GF-D8 (cell line): ENCODE data around the gene ARPC5L.
"Not testable (repeated sequence)": the region's sequence is repeated elsewhere in the genome, so short reads cannot be mapped to it uniquely, and the experiment has no call there.

ENCODE experiments used
- DNase-seq: peaks from one replicate; lab custom pipeline; 2025; lab: John Stamatoyannopoulos, UW

Gene ARPC5L

DNA sequence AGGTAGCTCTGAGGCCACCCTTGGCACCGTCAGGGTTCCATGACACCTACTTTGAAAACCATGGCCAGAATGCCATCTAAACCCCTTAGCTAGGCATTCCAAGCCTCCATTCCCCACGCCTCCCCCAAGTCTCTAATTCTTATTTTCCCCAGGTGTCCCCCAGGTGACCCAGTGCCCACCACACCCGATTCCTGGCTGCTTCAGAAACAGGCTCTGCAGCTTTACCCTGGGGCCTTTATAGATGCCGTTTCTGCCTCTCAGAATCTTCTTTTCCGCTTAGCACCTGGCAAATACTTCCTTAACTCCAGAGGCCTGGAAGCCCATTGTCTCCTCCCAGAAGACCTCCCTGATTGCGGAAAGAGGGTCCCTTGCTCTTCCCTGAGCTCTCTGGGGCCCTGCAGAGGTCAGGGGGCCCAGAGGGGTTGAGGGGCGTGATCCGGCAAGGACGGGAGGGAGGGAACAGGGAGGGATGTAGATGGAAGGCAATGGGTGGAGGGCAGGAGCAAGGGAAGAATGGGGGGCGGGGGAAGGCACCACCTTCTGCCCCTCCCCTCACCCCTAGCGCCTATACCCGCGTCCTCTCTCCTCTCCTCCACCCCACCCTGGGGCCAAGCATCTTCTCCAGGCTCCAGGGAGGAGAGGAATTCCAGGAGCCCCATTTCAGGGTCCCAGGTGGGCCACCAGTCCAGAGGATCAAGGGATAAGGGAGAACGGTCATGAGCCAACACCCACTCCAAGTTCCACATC, 20.7 kb upstream of the ARPC5L start:
- DNase-seq = no peak

DNA sequence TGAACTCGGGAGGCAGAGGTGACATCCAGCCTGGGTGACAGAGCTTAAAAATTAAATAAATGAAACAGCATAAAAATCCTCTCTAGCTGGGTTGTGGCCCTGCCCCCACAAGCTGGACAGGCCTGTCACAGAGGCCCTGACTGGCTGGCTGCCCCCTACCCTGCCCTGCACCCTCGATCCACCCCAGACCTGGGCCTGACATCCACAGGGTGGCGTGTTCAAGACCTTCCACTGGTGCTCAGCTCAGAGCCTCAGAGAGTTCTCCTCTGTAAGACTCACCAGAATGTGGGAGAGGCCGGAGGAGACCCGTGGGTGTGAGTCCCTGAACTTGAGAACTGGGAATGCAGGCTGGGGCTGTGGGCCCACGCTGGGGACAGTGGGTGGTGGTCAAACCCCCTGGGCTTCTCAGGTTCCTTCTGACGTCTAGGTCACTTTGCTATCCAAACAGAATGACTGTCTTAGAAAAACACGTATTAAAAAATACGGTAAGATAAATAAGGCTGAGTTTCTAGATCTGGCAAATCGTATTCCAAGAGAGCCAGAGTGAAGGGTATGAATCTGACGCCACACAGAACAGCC, 18.4 kb upstream of the ARPC5L start:
- DNase-seq = no peak

DNA sequence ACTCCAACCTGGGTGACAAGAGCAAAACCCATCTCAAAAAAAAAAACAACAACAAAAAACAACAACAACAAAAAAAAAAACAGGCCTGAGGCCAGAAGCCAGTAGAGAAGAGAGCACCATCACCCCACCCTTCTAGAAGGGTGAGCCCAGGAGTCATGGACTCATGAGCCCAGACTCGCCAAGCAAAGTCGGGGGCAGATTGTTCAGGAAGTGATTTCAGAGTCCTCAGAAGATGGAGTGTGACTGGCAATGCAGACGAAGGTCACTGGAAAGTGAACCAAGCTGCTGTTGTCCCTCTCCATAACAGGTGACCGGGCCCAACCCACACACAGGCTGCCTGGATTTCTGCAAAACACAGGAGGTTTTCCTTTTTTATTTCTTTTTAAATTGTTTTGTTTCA, 17.6 kb upstream of the ARPC5L start:
- no peak for DNase-seq

DNA sequence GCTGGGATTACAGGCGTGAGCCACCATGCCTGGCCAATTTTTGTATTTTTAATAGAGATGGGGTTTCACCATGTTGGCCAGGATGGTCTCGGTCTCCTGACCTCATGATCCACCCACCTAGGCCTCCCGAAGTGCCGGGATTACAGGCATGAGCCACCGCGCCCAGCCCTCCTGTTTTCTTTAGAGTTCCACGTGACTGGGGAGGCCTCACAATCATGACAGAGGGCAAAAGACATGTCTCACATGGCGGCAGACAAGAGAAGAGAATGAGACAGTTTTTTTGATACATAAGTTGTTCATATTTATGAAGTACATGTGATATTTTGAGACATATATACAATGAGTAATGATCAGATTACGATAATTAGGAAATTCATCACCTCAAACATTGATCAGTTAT, 15.5 kb upstream of the ARPC5L start:
- DNase-seq = not testable (repeated sequence)

DNA sequence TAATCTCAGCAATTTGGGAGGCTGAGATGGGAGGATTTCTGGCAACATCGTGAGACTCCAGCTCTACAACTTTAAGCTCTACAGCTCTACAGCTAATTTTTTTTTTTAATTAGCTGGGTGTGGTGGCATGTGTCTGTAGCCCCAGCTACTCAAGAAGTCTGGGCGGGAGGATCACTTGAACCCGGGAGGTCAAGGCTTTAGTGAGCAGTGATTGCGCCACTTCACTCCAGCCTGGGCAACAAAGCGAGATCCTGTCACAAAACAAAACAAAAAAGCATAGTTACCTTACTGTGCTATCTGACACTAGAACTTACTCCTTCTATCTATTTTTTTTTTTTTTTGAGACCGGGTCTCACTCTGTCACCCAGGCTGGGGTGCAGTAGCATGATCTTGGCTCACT, 15.0 kb upstream of the ARPC5L start:
- no peak for DNase-seq

DNA sequence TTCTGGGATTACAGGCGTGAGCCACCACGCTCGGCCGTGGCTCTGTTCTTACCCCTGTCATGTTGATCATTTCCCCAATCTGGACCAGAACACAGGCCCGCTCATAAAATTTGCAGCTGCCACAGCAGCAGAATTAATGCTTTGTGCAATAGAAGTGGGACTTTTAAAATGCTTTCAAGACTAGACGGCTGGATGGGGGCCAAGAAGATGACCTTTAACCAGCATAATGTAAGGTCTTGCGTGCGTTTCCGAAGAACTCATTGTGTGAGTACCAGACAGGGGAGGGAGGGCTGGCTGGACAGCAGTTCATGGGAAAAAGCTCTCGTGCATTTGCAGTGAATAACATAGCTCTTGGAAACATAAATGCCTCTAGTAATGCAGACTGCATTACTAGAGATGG, 12.1 kb upstream of the ARPC5L start:
- DNase-seq = no peak

DNA sequence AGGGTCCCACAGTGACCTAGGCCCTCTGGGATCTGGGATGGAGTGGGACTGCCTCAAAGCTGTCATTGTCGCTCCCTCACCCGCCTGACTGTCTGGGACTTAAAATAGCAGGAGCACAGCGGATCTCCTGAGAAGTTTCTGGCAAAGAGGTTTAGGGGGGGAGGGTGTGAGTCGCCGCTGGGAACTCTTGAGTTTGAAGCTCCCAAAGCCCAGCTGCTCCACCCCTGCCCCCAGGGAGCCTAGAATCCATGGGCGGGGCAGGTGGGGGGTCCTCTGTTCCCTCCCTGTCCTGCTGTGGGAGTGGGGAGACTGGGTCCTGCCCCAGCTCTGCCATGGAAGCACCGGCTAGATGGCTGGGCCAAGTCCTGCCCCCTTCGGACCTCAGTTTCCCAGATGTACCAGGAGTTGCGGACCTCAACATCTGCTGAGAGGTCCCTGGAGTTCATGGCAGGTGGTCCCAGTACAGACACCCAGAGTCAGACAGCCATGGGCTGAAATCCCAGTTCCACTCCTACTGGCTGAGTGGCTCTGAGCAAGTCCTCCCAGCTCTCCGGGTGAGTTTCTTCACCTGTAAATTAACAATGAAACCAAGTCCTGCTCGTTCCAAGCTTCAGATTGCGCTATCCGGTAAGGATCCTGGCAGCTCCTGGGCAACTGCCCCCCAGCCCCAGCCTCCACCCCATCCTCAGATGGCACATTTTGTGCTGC, 9.7 kb upstream of the ARPC5L start:
- DNase-seq = no peak

DNA sequence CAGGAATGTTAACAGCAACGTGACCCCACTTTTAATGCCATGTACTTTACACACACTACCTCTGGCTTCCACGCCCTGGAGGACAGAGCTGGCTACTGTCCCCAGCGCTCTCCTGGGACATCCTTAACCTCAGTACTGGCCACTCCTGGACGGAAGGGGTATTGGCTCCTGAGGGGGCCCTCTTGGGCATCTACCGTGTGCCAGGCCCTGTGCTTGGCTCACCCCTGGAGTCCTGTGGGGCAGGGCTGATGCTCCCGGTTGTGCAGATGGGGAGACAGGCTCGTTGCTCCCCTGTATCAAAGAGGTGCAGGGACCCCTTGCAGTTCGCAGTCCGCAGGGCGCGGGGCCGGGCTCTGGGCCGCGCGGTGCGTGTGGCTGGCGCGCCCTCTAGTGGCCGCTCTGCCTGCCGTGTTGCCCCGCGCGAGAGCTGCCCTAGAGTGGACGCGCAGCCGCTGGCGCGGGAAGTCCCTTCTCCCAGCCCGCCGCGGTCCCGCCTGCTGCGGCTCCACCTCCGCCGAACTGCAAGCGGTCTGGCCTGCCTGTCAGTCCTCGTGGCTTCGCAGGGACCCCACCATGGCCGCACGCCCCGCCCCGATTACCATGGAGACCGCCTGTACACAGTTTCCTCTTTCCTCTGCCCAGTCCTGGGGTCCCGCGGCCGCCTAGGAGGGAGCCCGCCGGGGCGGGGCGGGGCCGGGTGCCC, 8.9 kb upstream of the ARPC5L start, which contains the start of gene WDR38:
Gene WDR38 (plus strand): TSS at position 632 of the 703 bp plus-strand sequence. CDS start 72 bp downstream, outside the sequence.
- peak; percentile 18 for DNase-seq

DNA sequence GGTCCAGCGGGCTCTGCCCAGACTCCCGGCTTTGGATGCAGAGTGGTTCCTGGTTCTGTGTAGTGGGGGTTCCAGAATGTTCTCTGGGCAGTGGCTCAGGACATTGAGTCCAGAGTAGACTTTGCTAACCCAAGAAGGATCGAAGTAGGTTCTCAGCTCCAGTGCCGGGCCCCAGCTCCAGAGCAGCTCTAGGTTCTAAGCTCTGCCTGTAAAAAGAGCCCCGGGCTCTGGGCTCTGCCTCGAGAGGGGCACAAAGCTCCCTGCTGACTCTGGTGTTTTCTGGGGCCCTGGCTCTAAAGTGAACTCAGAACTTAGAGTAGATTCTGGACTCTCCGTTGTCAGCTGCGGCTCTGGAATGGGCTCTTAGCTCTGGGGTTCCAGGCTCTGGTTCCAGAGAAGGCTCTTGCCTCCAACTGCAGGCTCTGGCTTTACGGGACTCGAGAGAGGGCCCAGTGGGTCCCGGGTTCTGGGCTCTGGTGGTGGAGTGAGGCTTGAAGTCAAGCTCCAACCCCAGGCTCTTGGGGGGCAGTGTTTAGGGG, 8.3 kb upstream of the ARPC5L start:
- DNase-seq = no peak

DNA sequence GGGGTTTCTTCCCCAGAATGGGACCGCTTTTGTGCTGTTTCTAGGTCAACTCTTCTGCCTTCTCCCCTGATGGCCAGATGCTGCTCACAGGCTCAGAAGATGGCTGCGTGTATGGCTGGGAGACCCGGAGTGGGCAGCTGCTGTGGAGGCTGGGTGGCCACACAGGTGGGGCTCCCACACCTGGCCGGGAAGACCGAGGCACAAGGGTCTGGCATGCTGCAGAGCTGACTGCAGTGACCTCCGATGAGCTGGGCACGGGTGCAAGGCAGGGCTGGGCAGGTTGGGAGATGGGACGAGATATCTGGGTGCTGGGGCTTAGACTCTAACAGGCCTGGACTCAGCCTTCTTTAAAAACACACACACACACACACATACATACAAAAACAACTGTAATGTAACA, 7.8 kb upstream of the ARPC5L start:
- DNase-seq = no peak

DNA sequence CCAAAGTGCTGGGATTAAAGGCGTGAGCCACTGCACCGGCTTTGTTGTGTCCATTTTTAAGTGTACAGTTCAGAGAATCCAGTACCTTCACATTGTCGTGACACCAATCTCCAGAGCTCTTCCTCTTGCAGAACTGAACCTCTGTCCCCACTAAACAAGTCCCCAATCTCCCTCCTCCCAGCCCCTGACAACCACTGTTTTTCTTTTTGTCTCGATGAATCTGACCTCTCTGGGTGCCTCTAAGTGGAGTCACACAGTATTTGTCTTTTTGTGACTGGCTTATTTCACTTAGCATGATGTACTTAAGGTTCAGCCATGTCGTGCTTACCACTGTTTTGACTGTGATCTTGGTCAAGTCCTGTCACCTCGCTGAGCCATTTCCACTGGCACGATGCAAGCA, 7.1 kb upstream of the ARPC5L start:
- no peak for DNase-seq

DNA sequence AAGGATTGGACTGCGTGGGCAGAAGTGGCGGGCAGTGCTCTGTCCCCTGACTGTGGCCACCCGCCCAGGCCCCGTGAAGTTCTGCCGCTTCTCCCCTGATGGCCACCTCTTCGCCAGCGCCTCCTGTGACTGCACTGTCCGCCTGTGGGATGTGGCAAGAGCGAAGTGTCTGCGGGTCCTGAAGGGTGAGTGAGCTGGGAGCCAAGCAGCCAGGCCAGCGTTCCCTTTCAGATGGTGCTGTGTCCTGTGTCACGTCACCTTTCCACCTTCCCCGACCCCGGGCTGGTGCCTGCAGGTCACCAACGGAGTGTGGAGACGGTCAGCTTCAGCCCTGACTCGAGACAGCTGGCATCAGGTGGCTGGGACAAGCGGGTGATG, 6.4 kb upstream of the ARPC5L start:
- DNase-seq = no peak

DNA sequence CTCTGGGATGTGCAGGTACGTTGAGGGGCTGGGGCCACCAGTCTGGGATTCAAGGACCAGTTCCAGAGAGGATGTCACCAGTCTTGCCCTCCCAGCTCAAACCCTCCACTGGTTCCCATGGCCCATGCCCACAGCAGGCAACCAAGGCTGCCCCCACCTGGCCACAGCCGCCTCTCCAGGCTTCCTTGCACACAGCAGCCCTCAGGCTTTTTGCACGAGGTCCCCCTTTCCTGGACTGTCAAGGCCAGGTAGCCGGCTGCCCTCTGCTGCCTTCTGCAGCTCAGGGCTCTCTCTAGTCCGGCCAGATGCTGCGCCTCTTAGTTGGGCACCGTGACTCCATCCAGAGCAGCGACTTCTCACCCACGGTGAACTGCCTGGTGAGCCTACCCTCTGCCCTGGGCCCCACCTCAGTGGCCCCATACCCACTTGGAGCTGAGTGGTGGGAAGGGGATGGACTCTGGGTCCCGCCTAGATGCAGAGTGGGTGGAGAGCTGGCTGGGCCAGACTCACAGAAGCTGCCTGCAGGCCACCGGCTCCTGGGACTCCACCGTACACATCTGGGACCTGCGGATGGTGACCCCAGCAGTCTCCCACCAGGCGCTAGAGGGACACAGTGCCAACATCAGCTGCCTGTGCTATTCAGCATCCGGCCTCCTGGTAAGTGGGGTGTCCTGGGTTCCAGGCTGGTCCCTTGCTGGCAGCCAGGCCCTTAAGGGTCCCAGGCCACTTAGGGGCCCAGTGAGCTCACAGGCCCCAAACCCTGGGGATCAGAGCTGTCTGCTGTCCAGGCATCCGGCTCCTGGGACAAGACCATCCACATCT, 5.8 kb upstream of the ARPC5L start:
- no peak for DNase-seq

DNA sequence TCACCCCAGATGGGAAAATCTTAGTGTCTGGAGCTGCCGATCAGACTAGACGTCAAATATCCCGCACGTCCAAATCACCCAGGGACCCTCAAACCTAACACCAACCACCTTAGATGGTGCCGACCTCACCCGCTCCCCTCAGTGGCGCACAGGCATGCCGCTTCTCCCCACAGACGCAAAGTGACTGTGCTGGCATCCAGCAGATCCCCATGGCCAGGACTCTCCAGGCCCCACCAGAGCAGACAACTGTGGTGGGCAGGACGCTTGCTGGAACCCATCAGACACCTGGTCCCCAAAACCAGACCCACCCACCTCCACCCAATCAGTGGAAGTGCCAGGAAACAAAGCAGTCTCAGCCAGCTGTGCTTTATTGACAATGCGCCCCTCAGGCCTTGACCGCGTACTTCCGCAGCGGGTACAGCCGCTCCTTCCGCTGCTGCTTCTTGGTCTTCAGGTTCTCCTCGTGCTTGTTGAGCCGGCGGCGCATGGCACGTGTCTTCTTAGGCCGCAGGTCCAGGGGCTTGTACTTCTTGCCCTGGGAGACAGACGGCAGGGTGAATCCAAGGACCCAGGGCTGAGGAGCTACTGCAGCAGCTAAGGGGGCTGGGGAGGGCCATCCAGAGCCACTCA, 4.3 kb upstream of the ARPC5L start:
- DNase-seq = no peak

DNA sequence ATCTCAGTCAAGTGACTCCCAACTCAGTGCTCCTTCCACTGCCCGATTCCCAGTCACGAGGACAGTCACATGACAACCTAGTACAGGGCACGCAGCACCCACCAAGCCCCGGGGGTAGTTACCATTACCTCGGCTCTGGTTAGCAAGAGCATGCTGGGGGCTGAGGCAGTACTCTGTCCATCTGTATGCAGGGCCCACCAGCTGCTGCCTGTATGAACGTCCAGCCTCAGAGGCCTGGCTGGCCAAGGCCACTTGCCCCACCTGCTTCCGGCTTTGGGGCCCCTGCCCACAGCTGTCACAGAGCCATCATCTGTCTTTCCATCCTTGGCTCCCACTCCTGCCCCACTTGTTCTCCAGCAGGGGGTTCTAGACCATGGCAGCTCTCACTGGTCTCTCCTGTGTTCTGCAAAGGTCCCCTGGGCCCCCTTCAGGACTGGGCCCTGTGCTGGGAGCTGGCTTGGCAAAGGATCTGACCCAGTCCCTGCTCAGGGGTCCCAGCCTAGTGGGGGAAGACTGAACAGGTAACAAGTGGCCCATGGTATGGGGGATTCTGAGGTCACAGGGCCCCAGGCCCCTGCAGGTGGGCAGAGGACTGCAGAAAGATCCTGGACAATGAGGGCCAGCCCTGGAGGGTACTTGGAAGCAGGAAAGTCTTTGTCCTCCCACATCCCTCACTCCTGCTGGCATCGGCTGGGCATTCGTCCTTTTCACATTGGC, 3.4 kb upstream of the ARPC5L start:
- no peak for DNase-seq

DNA sequence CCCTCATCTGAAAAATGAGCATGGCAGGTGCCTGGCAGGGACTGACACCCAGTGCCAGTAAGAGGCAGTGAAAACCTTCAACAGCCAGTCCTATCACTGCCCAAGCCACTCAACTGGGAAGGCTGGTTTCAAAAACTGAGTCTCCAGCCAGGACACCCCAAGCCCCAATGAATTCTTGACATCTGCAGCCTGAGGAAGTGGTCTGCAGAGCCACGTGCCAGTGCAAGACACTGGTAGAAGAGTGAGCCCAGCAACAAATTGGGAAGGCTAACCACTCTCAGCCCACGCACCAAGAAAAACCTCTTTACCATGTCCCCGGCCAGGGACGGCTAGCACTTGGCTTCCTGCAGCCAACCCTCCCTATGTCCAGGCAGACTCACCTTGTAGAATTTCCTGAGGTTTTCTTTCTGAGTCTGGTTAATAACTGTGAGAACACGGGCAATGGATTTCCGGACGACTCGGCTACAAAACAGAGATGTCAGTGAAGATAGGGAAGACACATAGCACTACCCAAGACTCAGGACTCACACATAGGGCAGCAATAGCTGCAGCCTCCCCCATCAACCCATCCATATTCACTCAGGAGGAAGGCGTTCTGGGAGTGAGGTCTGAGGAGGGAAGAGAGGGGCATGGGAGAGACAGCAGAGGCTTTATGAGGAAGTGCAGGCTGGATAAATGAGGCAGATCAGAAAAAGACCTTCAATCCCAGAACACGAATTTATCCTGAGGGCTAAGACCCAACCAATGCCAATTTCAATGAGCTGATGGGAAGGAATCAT, 1.9 kb upstream of the ARPC5L start:
- DNase-seq = no peak

DNA sequence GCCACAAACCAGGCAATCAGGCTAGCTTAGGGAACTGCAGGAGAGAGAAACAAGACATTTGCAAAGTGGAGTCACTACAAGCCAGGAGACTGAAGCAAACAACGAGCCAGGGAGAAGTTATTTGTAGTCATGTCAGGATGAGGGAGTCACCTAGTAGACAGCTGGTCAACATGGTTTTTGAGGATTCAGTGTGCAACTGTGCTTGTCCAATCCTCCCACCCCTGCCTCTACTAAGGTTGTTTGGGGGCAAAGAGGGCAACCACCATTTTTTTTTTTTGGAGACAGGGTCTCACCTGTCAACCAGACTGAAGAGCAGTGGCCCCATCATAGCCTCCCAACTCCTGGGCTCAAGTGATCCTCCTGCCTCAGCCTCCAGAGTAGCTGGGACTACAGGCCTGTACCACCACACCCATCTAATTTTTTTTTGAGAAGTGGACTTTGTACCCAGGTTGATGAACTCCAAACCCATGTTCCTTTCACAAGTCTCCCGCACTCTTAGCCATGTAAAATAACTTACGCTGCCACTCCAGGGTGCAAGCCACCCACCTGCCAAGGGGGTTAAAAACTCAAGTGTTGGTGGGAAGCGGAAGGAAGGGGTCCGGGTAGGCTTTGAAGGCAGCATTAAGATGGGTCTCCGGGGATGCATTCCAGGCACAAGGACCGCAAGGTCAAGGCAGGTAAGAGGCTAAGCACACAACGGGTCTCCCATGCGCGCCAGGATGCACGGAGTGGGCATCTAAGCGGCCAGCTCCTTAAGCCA, 1.2 kb upstream of the ARPC5L start:
- no peak for DNase-seq

DNA sequence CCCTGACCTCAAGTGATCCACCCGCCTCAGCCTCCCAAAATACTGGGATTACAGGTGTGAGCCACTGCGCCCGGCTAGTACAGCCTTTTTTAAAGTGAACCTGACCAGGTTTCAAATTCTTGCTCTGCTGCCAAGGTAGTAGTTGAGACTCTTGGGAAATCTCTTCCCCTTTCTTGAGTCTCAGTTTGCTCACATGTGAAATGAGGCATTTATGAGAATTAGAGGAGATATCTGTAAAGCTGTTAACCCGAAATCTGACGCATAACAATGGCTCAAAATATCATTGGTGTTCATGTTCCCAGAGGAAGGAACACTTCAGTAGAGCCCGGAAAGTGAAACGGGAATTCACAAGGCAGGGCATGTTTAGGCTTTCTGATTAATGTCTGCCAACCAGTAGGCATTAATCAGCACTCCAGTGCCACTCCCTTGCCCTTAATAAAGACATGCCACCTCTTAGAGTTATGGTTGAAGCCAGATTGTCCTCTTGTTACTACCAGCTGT, 1.5 kb downstream of the ARPC5L start:
- DNase-seq = no peak
